Uterus (tissue), 2 donors: ENCODE data around the gene SMOC2.

ENCODE experiments used
- CTCF ChIP-seq, 4 experiments: fragments of 200-600 bp in 2 of 4; fragments of 450-650 bp in 2 of 4; sonication (generic) in 2 of 4; IDR thresholded peaks; one replicate each; pipeline ENCODE4 v1.5.1; 2016 to 2019; ENCODE audit warnings: antibody characterized with exemption in 4 of 4, mild to moderate bottlenecking in 2 of 4, moderate library complexity in 1 of 4
- POLR2A ChIP-seq, 2 donors: fragments of 450-650 bp; IDR thresholded peaks; one replicate each; pipeline ENCODE4 v1.6.1; 2016; ENCODE audit warnings: antibody characterized with exemption in 2 of 2, mild to moderate bottlenecking in 1 of 2, moderate library complexity in 1 of 2

GRCh38 chr6:168434505-168434904 lies 6.5 kb upstream of the SMOC2 start:
- no peak for TF ChIP-seq CTCF (IDR thresholded peaks at IDR 0.05)
- TF ChIP-seq POLR2A (IDR thresholded peaks at IDR 0.05), result no peak
